ENCODE results near the gene SPNS3. TPM values are rescaled to one million over a fixed set of nuclear protein-coding genes. Genes with fewer than 3 reads are reported as not detected.

SPNS3 gene
- total RNA-seq, 1 experiment from 2014 or later: not detected

- Histone ChIP-seq H3K9me3 (no peaks in the 10 kb centered on the region), H3K27me3 (replicated peaks; ENCODE audit: control insufficient read depth, insufficient read depth, low read length) (no peaks in the 10 kb centered on the region), H3K4me3 (ENCODE audit: low read depth, low read length) (no peak overlapping the region), H3K4me1 (0 out of 2 replicates have a peak, but pooled peaks cover 3% of the 10 kb centered on the region), H3K36me3 (ENCODE audit: control insufficient read depth, insufficient read depth, low read length) (no peaks in the 10 kb centered on the region)
- ChIA-PET CTCF (no interaction called here), POLR2A (no interaction called here)
- DNase-seq: no peak
- no peak overlapping the region for H3K4me3 Mint-ChIP-seq (ENCODE audit: unreplicated experiment)
- no peaks in the 10 kb centered on the region for H3K27me3 Mint-ChIP-seq (ENCODE audit: insufficient read depth, unreplicated experiment)
- no TSS peak for BruUV-seq (replicated peaks)
- H3K36me3 Mint-ChIP-seq (ENCODE audit: insufficient read depth, unreplicated experiment): peaks cover 6% of the 10 kb centered on the region
- no peaks in the 10 kb centered on the region for H3K9me3 Mint-ChIP-seq (ENCODE audit: unreplicated experiment)
- TF ChIP-seq CTCF (IDR thresholded peaks at IDR 0.05; ENCODE audit: insufficient read depth in 1 of 2, low read depth in 1 of 2, low read length in 1 of 2, severe bottlenecking in 1 of 2, unreplicated experiment in 1 of 2): no peak
- intact Hi-C loops (cut with micrococcal nuclease; ENCODE audit: unreplicated experiment): no loop called here
- H3K4me1 Mint-ChIP-seq (ENCODE audit: low read depth, unreplicated experiment): peaks cover 3% of the 10 kb centered on the region
- no peak overlapping the region for H3K27ac Mint-ChIP-seq (ENCODE audit: unreplicated experiment)
These were observed 42.3 kb downstream of the SPNS3 start for GRCh38 chr17:4476017-4476416.

- no peak for DNase-seq
- Mint-ChIP-seq H3K4me1 (ENCODE audit: low read depth, unreplicated experiment) (peaks cover 6% of the 10 kb centered on the region), H3K9me3 (ENCODE audit: unreplicated experiment) (no peaks in the 10 kb centered on the region), H3K27ac (ENCODE audit: unreplicated experiment) (no peak overlapping the region), H3K27me3 (ENCODE audit: insufficient read depth, unreplicated experiment) (no peaks in the 10 kb centered on the region), H3K4me3 (ENCODE audit: unreplicated experiment) (no peak overlapping the region), H3K36me3 (ENCODE audit: insufficient read depth, unreplicated experiment) (peaks cover 6% of the 10 kb centered on the region)
- Histone ChIP-seq H3K4me3 (ENCODE audit: low read depth, low read length) (no peak overlapping the region), H3K4me1 (0 out of 2 replicates have a peak, but pooled peaks cover 4% of the 10 kb centered on the region), H3K27me3 (replicated peaks; ENCODE audit: control insufficient read depth, insufficient read depth, low read length) (no peaks in the 10 kb centered on the region), H3K36me3 (ENCODE audit: control insufficient read depth, insufficient read depth, low read length) (no peaks in the 10 kb centered on the region), H3K9me3 (no peaks in the 10 kb centered on the region)
- intact Hi-C loops (cut with micrococcal nuclease; ENCODE audit: unreplicated experiment): no loop called here
- no peak for TF ChIP-seq CTCF (IDR thresholded peaks at IDR 0.05; ENCODE audit: insufficient read depth in 1 of 2, low read depth in 1 of 2, low read length in 1 of 2, severe bottlenecking in 1 of 2, unreplicated experiment in 1 of 2)
- BruUV-seq (replicated peaks): no TSS peak
- ChIA-PET CTCF (no interaction called here), POLR2A (no interaction called here)
These were observed 42.9 kb downstream of the SPNS3 start for GRCh38 chr17:4476511-4477070.

GRCh38 chr17:4477255-4477791 is 43.6 kb downstream of the SPNS3 start:
- Mint-ChIP-seq H3K27me3 (ENCODE audit: insufficient read depth, unreplicated experiment) (no peaks in the 10 kb centered on the region), H3K9me3 (ENCODE audit: unreplicated experiment) (no peaks in the 10 kb centered on the region), H3K36me3 (ENCODE audit: insufficient read depth, unreplicated experiment) (peaks cover 6% of the 10 kb centered on the region), H3K27ac (ENCODE audit: unreplicated experiment) (no peak overlapping the region), H3K4me1 (ENCODE audit: low read depth, unreplicated experiment) (peaks cover 6% of the 10 kb centered on the region), H3K4me3 (ENCODE audit: unreplicated experiment) (no peak overlapping the region)
- Histone ChIP-seq H3K4me3 (ENCODE audit: low read depth, low read length) (no peak overlapping the region), H3K9me3 (no peaks in the 10 kb centered on the region), H3K27me3 (replicated peaks; ENCODE audit: control insufficient read depth, insufficient read depth, low read length) (no peaks in the 10 kb centered on the region), H3K36me3 (ENCODE audit: control insufficient read depth, insufficient read depth, low read length) (no peaks in the 10 kb centered on the region), H3K4me1 (0 out of 2 replicates have a peak, but pooled peaks cover 4% of the 10 kb centered on the region)
- POLR2A ChIA-PET: no interaction called here
- no TSS peak for BruUV-seq (replicated peaks)
- intact Hi-C loops (cut with micrococcal nuclease; ENCODE audit: unreplicated experiment): no loop called here
- CTCF ChIA-PET: no interaction called here
- no peak for DNase-seq
- TF ChIP-seq CTCF (IDR thresholded peaks at IDR 0.05; ENCODE audit: insufficient read depth in 1 of 2, low read depth in 1 of 2, low read length in 1 of 2, severe bottlenecking in 1 of 2, unreplicated experiment in 1 of 2): no peak

Data from Caco-2 (cell line).